ENCODE results near the gene RASGEF1C.

The RASGEF1C gene

DNA sequence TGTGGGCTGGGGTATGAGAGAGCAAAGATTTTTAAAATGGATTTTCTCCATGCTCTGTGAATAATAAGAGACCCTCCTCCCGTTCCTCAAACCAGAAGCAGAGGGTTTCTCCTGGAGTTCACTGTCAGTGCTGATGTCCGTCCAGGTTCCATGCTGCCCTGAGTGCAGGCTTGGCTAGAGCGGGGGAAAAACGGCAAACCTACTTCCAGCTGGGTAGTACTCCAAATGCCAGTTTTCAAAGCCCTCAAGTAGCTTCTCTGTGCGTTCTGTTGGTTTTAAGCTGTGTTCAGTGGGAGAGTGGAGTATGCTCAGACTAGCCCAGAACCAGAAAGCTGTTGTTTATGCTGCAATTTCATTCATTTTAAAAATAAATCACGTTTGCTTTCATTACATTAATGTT is 40.3 kb downstream of the RASGEF1C start:
- H3K36me3 ChIP-seq = no peaks in the 10 kb centered on the region
- H3K27me3 ChIP-seq = no peaks in the 10 kb centered on the region
- no peaks in the 10 kb centered on the region for H3K4me1 ChIP-seq (ENCODE audit: control insufficient read depth in 1 of 2, insufficient read depth in 1 of 2, low read depth in 1 of 2, low read length in 1 of 2)
- TF ChIP-seq, protein P1, sequence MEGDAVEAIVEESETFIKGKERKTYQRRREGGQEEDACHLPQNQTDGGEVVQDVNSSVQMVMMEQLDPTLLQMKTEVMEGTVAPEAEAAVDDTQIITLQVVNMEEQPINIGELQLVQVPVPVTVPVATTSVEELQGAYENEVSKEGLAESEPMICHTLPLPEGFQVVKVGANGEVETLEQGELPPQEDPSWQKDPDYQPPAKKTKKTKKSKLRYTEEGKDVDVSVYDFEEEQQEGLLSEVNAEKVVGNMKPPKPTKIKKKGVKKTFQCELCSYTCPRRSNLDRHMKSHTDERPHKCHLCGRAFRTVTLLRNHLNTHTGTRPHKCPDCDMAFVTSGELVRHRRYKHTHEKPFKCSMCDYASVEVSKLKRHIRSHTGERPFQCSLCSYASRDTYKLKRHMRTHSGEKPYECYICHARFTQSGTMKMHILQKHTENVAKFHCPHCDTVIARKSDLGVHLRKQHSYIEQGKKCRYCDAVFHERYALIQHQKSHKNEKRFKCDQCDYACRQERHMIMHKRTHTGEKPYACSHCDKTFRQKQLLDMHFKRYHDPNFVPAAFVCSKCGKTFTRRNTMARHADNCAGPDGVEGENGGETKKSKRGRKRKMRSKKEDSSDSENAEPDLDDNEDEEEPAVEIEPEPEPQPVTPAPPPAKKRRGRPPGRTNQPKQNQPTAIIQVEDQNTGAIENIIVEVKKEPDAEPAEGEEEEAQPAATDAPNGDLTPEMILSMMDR (IDR thresholded peaks at IDR 0.05) = no peak
- no peaks in the 10 kb centered on the region for H3K9me3 ChIP-seq
- H3K4me3 ChIP-seq (ENCODE audit: low read depth in 1 of 2, low read length in 1 of 2) = no peak overlapping the region
- no peak overlapping the region for H3K27ac ChIP-seq

DNA sequence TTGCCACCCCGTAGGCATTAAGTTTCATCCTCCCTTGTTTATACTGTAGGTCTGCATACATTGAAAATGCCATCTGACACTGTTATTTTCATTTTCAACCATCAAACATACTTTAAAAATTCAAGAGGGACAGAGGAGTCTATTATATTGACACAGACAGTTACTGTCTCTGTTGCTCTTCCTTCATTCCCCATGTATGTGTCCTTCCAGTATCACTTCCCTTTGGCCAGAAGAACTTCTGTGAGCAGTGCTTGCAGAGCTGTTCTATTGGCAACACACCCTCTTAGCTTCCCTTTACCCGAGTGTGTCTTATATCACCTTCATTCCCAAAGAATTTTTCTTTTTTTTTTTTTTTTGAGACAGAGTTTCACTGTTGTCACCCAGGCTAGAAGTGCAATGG is 42.8 kb downstream of the RASGEF1C start:
- H3K4me1 ChIP-seq (ENCODE audit: control insufficient read depth in 1 of 2, insufficient read depth in 1 of 2, low read depth in 1 of 2, low read length in 1 of 2) = peaks cover 7 to 10% of the 10 kb centered on the region in 2 experiments
- H3K9me3 ChIP-seq = no peaks in the 10 kb centered on the region
- H3K4me3 ChIP-seq (ENCODE audit: low read depth in 1 of 2, low read length in 1 of 2) = no peak overlapping the region
- H3K27me3 ChIP-seq = no peaks in the 10 kb centered on the region
- TF ChIP-seq, protein P1 (IDR thresholded peaks at IDR 0.05) = no peak
- no peak overlapping the region for H3K27ac ChIP-seq
- H3K36me3 ChIP-seq = no peaks in the 10 kb centered on the region

DNA sequence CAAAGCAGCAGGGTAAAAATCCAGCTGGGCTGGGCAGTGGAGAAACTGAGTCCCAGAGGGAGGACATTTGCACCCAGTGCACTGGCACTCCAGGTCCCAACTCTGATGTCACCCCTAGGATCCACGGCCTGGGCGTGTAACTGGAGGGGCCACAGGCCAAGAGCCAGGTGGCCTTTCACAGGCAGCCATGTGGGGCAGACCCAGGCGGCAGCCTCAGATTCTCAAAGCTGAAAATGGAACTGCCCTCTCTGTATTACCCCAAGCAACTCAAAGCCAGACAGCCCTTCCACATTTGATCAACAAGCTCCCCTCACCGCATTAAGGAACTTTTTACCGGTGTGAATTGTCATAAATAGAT is 46.7 kb downstream of the RASGEF1C start:
- Histone ChIP-seq H3K27ac (no peak overlapping the region), H3K4me1 (ENCODE audit: control insufficient read depth in 1 of 2, insufficient read depth in 1 of 2, low read depth in 1 of 2, low read length in 1 of 2) (peaks cover 18 to 22% of the 10 kb centered on the region in 2 experiments), H3K9me3 (no peaks in the 10 kb centered on the region), H3K27me3 (no peaks in the 10 kb centered on the region), H3K36me3 (no peaks in the 10 kb centered on the region), H3K4me3 (ENCODE audit: low read depth in 1 of 2, low read length in 1 of 2) (no peak overlapping the region)
- TF ChIP-seq, protein P1 (IDR thresholded peaks at IDR 0.05) = no peak

DNA sequence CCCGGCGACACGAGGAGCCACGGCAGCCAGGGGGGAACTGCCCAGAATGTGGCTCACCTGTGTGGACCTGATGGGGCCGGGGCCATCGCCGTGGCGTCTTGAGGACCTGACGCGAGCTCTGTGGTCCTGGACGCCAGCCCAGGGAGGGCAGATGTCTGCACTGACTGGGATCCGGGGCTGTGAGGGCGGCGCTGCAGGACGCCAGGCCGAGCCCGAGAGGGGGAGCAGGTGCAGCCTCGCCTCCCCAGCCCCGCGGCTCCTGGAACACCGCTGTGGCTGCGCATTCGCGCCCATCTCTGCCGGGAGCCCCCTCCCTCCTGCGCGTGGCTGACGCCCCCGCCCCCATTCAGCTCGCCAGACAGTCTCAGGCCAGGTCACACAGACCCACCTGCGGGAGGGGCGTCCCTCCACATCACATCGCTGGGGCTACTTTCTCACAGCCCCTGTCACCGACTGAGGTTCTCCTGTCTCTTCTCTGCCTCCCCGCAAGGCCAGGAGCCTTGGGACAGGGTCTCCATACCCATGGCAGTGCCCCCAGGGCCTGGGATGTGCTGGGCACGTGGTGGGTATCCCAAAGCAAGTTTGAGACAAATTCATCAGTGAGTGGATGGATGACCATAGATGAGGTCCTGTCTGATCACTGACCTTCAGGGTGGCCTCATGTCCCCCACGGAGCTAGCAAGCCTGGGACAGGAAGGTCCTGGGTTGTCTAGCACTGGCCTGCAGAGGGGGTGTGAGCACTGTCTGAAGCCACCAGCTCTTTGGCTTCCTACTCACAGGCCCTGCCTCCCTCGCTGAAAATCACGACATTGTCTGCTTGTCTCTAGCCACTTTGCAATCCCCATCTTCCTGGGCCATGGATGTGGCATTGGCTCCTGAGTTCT is 47.3 kb downstream of the RASGEF1C start:
- H3K4me1 ChIP-seq (ENCODE audit: control insufficient read depth in 1 of 2, insufficient read depth in 1 of 2, low read depth in 1 of 2, low read length in 1 of 2) = peaks cover 18 to 22% of the 10 kb centered on the region in 2 experiments
- TF ChIP-seq, protein P1 (IDR thresholded peaks at IDR 0.05) = no peak

DNA sequence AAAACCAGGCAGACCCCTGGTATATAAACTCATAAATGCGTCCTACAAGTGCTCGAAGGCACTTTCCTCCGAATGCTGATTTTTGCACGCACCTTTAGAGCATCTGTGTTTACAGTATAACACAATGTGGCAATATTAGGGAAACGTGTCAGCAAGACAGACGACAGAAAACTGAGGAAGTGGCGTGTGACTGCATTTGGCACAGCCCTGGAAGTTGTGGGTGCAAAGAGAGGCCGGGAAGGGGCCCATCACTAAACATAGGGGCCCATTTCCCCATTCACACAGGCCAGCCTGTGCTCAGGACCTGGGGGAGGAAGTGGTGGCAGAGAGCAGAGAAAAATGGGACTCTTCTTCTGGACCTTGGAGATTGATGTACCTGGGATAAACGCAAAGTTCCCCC is 48.2 kb downstream of the RASGEF1C start:
- Histone ChIP-seq H3K4me1 (ENCODE audit: control insufficient read depth in 1 of 2, insufficient read depth in 1 of 2, low read depth in 1 of 2, low read length in 1 of 2) (peaks cover 18 to 22% of the 10 kb centered on the region in 2 experiments), H3K36me3 (no peaks in the 10 kb centered on the region), H3K27me3 (no peaks in the 10 kb centered on the region), H3K4me3 (ENCODE audit: low read depth in 1 of 2, low read length in 1 of 2) (no peak overlapping the region), H3K9me3 (no peaks in the 10 kb centered on the region), H3K27ac (no peak overlapping the region)
- TF ChIP-seq, protein P1 (IDR thresholded peaks at IDR 0.05) = no peak

More for the DNA sequence above, 47.3 kb downstream of the RASGEF1C start:
- no peaks in the 10 kb centered on the region for H3K27me3 ChIP-seq
- H3K36me3 ChIP-seq = no peaks in the 10 kb centered on the region
- no peak overlapping the region for H3K4me3 ChIP-seq (ENCODE audit: low read depth in 1 of 2, low read length in 1 of 2)
- no peak overlapping the region for H3K27ac ChIP-seq
- no peaks in the 10 kb centered on the region for H3K9me3 ChIP-seq
